KBM-7 (cell line): ENCODE results near the gene RSPO4.
"Not testable (repeated sequence)": the region's sequence is repeated elsewhere in the genome, so short reads cannot be mapped to it uniquely, and the experiment has no call there.

Source experiments
- DNase-seq: peaks from one replicate; pipeline ENCODE4 v3.0.0-alpha.2; 2015
- in situ Hi-C: fragments of 300-500 bp; cut with MboI; formaldehyde crosslinking; loops from 2 replicates; pipeline ENCODE4 v1.14.3; 2020; ENCODE audit warnings: low sequenced_read_pairs, low pct_unique_long_range_greater_than_20kb, mixed read lengths

Gene RSPO4

GRCh38 chr20:1001911-1002681 is at the start of gene RSPO4:
RSPO4 (minus strand) TSS chr20:1002311; CDS start chr20:1002164, 147 bp downstream.
- in situ Hi-C loops, result no loop called here
- no peak for DNase-seq

DNA sequence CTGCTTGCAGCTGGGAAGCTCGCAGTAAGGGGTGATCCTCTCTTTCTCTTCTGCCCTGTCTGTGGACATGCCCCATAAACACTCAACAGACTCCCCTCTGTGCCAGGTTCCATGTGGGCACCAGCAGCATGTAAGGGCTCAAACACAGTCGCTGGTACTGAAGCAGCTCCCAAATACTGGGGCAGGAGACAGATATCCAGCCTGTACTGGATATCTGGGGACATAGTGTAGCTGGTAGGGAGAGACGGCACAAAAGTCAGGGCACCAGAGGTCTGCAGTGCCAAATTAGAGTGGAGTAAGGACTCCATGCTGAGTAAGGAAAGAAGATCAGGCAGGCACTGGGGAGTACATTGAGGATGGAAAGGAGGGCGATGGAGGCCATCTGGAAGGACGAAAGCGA is 48.3 kb upstream of the RSPO4 start:
- no peak for DNase-seq
- in situ Hi-C loops, result no loop called here

GRCh38 chr20:1045860-1046418 is 43.8 kb upstream of the RSPO4 start:
- in situ Hi-C loops, result no loop called here

GRCh38 chr20:1041845-1042390 is 39.8 kb upstream of the RSPO4 start:
- in situ Hi-C loops, result no loop called here
- DNase-seq, result no peak

More at GRCh38 chr20:1045860-1046418, 43.8 kb upstream of the RSPO4 start:
- no peak for DNase-seq

DNA sequence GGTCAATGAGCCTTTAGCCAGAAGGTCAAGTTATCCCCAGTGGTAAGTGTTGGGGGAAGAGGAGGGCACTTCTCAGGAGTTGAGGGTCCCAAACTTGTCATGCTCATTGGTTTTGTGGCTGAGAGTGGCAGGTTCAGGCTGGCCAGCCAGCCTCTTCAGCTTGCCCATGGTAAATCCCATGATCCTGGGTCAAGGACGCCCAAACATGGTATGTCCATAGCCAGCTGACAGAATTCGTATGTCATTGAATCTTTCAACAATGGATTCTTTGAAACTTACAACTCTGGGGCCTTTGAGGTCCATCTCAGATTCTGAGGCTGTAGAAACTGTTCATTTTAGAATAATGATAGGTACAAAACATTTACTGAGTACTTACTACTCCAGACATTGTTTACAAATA is 36.1 kb upstream of the RSPO4 start:
- DNase-seq, result no peak
- in situ Hi-C loops, result no loop called here

GRCh38 chr20:1037039-1037438 is 34.9 kb upstream of the RSPO4 start:
- in situ Hi-C loops, result no loop called here
- DNase-seq, result no peak

- in situ Hi-C loops, result no loop called here
- DNase-seq, result no peak
Observed at GRCh38 chr20:1035466-1035865, 33.4 kb upstream of the RSPO4 start.

GRCh38 chr20:1034415-1034789 is 32.3 kb upstream of the RSPO4 start:
- in situ Hi-C loops, result no loop called here
- DNase-seq, result no peak

DNA sequence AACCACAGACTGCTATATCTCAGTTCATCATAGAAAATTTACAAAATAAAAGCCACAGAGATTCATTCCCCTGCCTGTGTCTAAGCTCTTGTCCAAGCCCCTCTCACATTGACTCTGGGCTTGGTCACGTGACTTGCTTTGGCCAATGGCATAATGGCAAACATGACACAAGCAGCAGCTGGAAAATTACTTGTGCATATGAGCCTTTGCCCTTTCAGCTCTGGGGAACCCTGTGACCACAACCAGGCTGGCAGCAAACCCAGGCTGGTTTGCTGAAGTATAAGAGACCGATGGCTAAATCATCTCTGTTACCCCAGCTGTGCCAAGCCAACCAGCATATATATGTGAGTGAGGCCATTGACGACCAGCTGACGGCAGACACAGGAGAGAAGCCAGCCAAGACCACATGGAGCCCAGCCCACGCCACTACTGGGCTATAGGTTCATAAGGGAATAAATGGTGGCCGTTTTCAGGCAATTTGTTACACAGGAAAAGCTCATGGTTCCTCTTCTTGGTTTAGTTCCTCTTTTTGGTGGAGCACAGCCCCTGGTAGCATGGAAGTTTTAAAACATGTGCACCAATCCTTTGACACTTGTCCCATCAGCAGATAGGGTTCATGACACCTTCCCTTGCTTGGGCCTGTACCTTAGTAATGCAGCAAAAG is 31.8 kb upstream of the RSPO4 start:
- peak; percentile 95 for DNase-seq
- in situ Hi-C loops, result no loop called here

DNA sequence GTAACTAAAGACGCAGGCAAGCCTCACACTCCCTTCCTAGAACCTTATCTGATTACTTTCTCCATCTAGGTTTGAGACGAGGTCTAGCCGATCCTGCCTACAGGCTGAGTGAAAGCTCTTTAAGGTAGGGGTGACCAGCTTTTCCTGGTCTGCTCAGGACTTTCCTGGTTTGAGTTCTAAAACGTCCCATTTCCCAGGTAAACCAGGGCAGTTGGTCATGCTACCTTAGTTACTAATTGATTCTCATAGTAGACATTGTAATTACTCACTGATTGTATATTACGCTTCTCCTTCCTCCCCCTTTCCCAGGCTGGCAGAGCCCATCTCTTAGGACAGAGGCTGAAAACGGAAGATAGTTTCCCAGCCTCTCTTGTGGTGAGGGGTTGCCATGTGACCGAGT is 27.9 kb upstream of the RSPO4 start:
- in situ Hi-C loops, result no loop called here
- no peak for DNase-seq

- not testable (repeated sequence) for DNase-seq
Observed at GRCh38 chr20:1026214-1026613, 24.1 kb upstream of the RSPO4 start.

DNA sequence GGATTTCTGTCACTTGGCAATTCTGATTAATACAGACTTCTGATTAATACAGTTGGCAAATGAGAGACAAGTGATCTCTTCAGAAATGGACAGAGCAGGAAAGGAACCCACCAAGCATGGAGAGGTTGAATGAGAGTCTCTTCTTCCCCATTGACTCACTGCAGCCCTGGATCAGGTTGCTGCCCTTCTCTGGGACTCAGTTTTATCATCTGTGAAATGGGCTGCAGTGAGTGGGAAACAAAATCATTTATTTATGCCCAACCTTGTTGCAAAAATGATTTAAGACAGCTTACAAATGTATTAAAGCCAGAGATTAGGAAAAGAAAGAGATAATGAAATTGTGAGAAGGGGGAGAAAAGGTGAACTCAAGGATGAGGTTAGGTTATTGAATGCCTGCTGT is 20.8 kb upstream of the RSPO4 start:
- in situ Hi-C loops, result no loop called here
- DNase-seq, result no peak

More at GRCh38 chr20:1026214-1026613, 24.1 kb upstream of the RSPO4 start:
- in situ Hi-C loops, result not testable (repeated sequence)

GRCh38 chr20:1020614-1021013 is 18.5 kb upstream of the RSPO4 start:
- in situ Hi-C loops, result no loop called here
- no peak for DNase-seq

DNA sequence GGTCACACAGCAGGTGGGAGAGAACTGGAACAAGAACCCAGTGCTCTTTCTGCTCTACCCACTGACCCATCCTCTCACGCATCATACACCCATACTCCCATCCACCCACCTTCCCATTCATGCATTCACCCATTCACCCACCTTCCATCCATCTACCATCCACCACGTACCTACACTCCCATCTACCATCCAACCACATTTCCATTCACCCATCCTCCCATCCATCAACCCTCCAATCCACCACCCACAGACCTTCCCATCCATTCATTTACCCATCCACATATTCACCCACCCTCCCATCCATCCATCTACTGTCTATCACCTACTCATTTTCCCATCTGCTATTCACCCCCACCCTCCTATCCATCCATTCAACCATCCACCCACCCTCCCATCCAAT is 17.2 kb upstream of the RSPO4 start:
- DNase-seq, result no peak
- in situ Hi-C loops, result no loop called here

GRCh38 chr20:1017677-1018076 is 15.6 kb upstream of the RSPO4 start:
- DNase-seq, result no peak
- in situ Hi-C loops, result no loop called here

GRCh38 chr20:1015181-1015580 is 13.1 kb upstream of the RSPO4 start:
- peak; percentile 38 for DNase-seq
- in situ Hi-C loops, result no loop called here

GRCh38 chr20:1014471-1014870 is 12.4 kb upstream of the RSPO4 start:
- in situ Hi-C loops, result no loop called here
- DNase-seq, result no peak

DNA sequence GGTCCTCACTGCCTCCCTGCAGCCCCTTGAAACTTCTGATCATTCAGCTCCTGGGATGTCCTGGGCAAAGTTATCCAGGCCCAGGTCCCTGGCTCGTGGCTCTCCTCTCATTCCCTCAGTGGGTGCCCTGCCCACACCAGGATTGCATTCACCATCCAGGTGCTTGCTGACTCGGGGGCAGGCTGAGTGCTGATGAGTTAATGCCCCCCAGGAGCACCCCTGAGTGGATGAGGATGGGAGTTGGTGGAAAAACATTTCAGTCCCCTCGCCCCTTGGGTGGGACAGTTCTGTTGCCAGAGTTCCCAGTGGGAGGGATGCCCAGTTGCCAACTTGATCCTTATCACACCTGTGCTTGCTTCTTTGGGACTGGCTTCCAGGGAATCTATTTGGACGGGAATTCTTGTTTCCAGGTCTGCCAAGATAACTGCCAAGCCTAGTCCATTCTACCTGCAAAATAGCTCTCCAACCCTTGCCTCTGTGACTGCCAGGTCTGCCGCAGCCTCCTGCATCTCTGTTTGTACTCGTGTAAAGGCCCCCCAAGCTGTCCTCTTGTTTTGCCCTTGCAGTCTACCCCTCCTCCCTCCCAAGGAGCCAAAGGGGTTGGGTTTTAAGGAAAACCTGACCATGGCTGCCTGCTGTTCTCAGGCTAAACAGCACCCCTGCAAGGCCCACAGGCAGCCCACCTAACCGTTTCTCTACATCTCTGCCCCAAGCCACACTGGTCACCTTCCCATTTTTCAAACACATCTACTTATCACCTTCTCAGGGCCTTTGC is 11.6 kb upstream of the RSPO4 start:
- DNase-seq, result no peak
- in situ Hi-C loops, result no loop called here

DNA sequence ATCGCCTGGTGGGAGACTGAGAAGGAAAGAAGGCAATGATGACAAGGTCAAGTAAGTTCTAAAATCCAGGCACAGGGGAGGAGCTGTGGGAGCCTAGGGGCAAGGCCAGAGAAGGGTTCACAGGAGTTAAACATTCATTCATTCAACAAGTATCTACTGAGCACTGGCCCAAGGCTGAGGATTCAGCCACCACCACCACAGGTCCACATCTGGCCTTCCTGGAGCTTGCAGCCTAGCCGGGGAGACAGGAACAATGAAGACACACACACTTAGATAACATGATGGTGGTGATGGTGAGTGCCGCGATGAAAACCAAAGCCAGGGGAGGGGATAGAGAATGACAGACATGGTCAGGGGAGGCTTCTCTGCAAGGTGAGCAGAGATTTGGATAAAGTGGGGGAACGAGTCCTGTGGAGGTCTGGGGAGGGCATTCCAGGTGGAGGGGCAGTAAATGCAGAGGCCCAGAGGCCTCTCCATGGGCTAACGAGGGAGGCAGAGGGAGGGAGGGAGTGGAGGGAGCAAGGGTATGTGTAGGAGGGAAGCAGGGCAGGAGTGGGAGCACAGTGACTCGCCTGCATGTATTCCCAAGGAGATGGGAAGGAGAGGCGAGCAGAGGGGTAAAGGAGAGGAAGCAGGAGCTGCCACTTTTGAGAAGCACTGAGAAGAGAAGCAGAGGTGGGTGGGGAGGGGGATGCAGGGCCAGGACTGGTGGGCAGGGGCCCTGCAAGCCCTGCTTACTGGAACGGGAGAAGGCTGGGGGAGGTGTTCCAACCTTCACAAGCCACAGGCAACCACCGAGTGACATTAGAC is 10.5 kb upstream of the RSPO4 start:
- in situ Hi-C loops, result no loop called here

More for the DNA sequence above, 10.5 kb upstream of the RSPO4 start:
- DNase-seq, result no peak
